WTC11 (cell line): ENCODE measurements around the gene CD96. TPM values are rescaled to one million over a fixed set of nuclear protein-coding genes. Genes with fewer than 3 reads are reported as not detected.
A peak's percentile ranks its signal among the peaks of the same experiment; 100 is the strongest.

Source experiments
- ATAC-seq: fragments of 200-7000 bp; cut with Tn5 transposase; 2 replicates; pipeline ENCODE4 v1.10.0; 2021; ENCODE audit warnings: mild to moderate bottlenecking, moderate library complexity
- CTCF ChIA-PET: fragments of 300-600 bp; sonication (Branson Sonifier 250); formaldehyde crosslinking; loops from one replicate; lab custom pipeline; 2021; ENCODE audit warnings: antibody characterized with exemption; lab: Charles Lee
- POLR2A ChIA-PET: fragments of 350-600 bp; sonication (Branson Sonifier 250); formaldehyde crosslinking; loops from one replicate; lab custom pipeline; 2021; ENCODE audit warnings: antibody characterized with exemption; lab: Charles Lee
- DNase-seq: peaks from one replicate; pipeline ENCODE4 v3.0.0; 2021; ENCODE audit warnings: low spot score
- H3K27ac Mint-ChIP-seq: 2 replicates; pipeline ENCODE4 v1.8.0; 2021; ENCODE audit warnings: mixed read lengths
- H3K27me3 Mint-ChIP-seq: 2 replicates; pipeline ENCODE4 v1.8.0; 2021; ENCODE audit warnings: low read depth, mild to moderate bottlenecking, moderate library complexity, mixed read lengths
- H3K36me3 Mint-ChIP-seq: 2 replicates; pipeline ENCODE4 v1.8.0; 2021; ENCODE audit warnings: mixed read lengths
- H3K4me1 Mint-ChIP-seq: 2 replicates; pipeline ENCODE4 v1.8.0; 2022; ENCODE audit warnings: mixed read lengths
- H3K4me3 Mint-ChIP-seq: 2 replicates; pipeline ENCODE4 v1.8.0; 2021; ENCODE audit warnings: mild to moderate bottlenecking, moderate library complexity, mixed read lengths
- H3K9me3 Mint-ChIP-seq: 2 replicates; pipeline ENCODE4 v1.8.0; 2021; ENCODE audit warnings: mixed read lengths
- CREM ChIP-seq: sonication (generic); formaldehyde crosslinking; IDR thresholded peaks from 2 replicates; pipeline ENCODE4 v1.8.1; 2022; ENCODE audit warnings: mild to moderate bottlenecking, missing genetic modification reagents, moderate library complexity
- FOXJ3 ChIP-seq: sonication (generic); formaldehyde crosslinking; IDR thresholded peaks from 2 replicates; pipeline ENCODE4 v1.9.0; 2021; ENCODE audit warnings: missing genetic modification reagents, mild to moderate bottlenecking, borderline replicate concordance
- GTF2I ChIP-seq: fragments of 250-450 bp; sonication (Bioruptor Pico); conservative IDR thresholded peaks from 2 replicates; pipeline ENCODE4 v1.4.0; 2021; ENCODE audit warnings: mild to moderate bottlenecking
- HMGA2 ChIP-seq: fragments of 250-450 bp; sonication (Bioruptor Pico); IDR thresholded peaks from 2 replicates; pipeline ENCODE4 v1.4.0; 2021; ENCODE audit warnings: mild to moderate bottlenecking, moderate library complexity
- MXD4 ChIP-seq: fragments of 250-450 bp; sonication (Bioruptor Pico); IDR thresholded peaks from 2 replicates; pipeline ENCODE4 v1.8.0; 2021; ENCODE audit warnings: mild to moderate bottlenecking, moderate library complexity, borderline replicate concordance
- NFATC4 ChIP-seq: fragments of 250-450 bp; sonication (Bioruptor Pico); IDR thresholded peaks from 2 replicates; pipeline ENCODE4 v1.9.0; 2021; ENCODE audit warnings: mild to moderate bottlenecking
- NR1H2 ChIP-seq: sonication (generic); formaldehyde crosslinking; IDR thresholded peaks from 2 replicates; pipeline ENCODE4 v1.9.0; 2021; ENCODE audit warnings: mild to moderate bottlenecking, moderate library complexity, missing genetic modification reagents
- PRRX2 ChIP-seq: fragments of 250-450 bp; sonication (Bioruptor Pico); IDR thresholded peaks from 2 replicates; pipeline ENCODE4 v1.8.0; 2021; ENCODE audit warnings: mild to moderate bottlenecking
- SOX15 ChIP-seq: fragments of 250-450 bp; sonication (Bioruptor Pico); IDR thresholded peaks from 2 replicates; pipeline ENCODE4 v1.9.0; 2021; ENCODE audit warnings: mild to moderate bottlenecking
- SP1 ChIP-seq: sonication (generic); formaldehyde crosslinking; conservative IDR thresholded peaks from 2 replicates; pipeline ENCODE4 v1.8.1; 2022; ENCODE audit warnings: missing genetic modification reagents
- ZNF219 ChIP-seq: sonication (generic); formaldehyde crosslinking; IDR thresholded peaks from 2 replicates; pipeline ENCODE4 v1.8.0; 2023; ENCODE audit warnings: missing genetic modification reagents, mild to moderate bottlenecking, borderline replicate concordance
- ZNF671 ChIP-seq: fragments of 250-450 bp; sonication (Bioruptor Pico); IDR thresholded peaks from 2 replicates; pipeline ENCODE4 v1.8.0; 2021; ENCODE audit warnings: mild to moderate bottlenecking
- total RNA-seq: library from RNA; stranded (reverse); gene quantifications from 3 replicates; pipeline ENCODE4 v1.2.3, GENCODE V29; 2021
- TF ChIP-seq, protein P1 (sequence below): fragments of 250-450 bp; sonication (Bioruptor Pico); conservative IDR thresholded peaks from 2 replicates; pipeline ENCODE4 v1.9.0; 2021; ENCODE audit warnings: mild to moderate bottlenecking
- TF ChIP-seq, protein P2 (sequence below): sonication (generic); formaldehyde crosslinking; IDR thresholded peaks from 2 replicates; pipeline ENCODE4 v1.8.1; 2023; ENCODE audit warnings: mild to moderate bottlenecking, missing genetic modification reagents, moderate library complexity
- TF ChIP-seq, protein P3 (sequence below): sonication (generic); formaldehyde crosslinking; IDR thresholded peaks from 2 replicates; pipeline ENCODE4 v1.8.0; 2022; ENCODE audit warnings: mild to moderate bottlenecking, missing genetic modification reagents
- TF ChIP-seq, protein P4 (sequence below): sonication (generic); formaldehyde crosslinking; IDR thresholded peaks from 2 replicates; pipeline ENCODE4 v1.8.1; 2023; ENCODE audit warnings: mild to moderate bottlenecking, missing genetic modification reagents
- TF ChIP-seq, protein P5 (sequence below): sonication (generic); formaldehyde crosslinking; IDR thresholded peaks from 2 replicates; pipeline ENCODE4 v1.8.0; 2023; ENCODE audit warnings: missing genetic modification reagents
- TF ChIP-seq, protein P6 (sequence below): sonication (generic); formaldehyde crosslinking; IDR thresholded peaks from 2 replicates; pipeline ENCODE4 v1.8.0; 2023; ENCODE audit warnings: mild to moderate bottlenecking, missing genetic modification reagents
- TF ChIP-seq, protein P7 (sequence below): sonication (generic); formaldehyde crosslinking; IDR thresholded peaks from 2 replicates; pipeline ENCODE4 v1.8.0; 2022; ENCODE audit warnings: mild to moderate bottlenecking, missing genetic modification reagents
- TF ChIP-seq, protein P8 (sequence below): sonication (generic); formaldehyde crosslinking; conservative IDR thresholded peaks from 2 replicates; pipeline ENCODE4 v1.8.1; 2023; ENCODE audit warnings: mild to moderate bottlenecking, low read depth, missing genetic modification reagents, moderate library complexity
- TF ChIP-seq, protein P9 (sequence below): sonication (generic); formaldehyde crosslinking; IDR thresholded peaks from 2 replicates; pipeline ENCODE4 v1.8.0; 2022; ENCODE audit warnings: mild to moderate bottlenecking, missing genetic modification reagents

The CD96 gene
- total RNA-seq, 1 experiment from 2014 or later = 0.33 TPM

DNA sequence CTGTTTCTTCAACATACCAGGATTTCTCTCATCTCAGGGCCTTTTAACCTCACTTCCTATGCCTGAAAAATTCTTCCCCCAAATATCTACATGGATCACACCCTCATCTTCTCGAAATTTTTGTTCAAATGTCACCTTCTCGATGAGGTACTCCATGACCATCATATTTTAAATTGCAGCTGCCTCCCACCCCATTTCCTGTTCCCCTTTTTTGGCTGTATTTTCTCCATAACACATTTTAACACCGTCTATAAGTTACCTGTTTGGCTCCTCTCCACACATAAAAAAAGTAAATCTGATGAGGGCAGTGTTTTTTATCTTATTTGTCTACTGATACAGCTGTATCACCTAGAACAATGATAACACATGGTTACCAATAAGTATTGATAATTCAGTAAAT is 73.9 kb downstream of the CD96 start (continued):
- TF ChIP-seq, protein P1, sequence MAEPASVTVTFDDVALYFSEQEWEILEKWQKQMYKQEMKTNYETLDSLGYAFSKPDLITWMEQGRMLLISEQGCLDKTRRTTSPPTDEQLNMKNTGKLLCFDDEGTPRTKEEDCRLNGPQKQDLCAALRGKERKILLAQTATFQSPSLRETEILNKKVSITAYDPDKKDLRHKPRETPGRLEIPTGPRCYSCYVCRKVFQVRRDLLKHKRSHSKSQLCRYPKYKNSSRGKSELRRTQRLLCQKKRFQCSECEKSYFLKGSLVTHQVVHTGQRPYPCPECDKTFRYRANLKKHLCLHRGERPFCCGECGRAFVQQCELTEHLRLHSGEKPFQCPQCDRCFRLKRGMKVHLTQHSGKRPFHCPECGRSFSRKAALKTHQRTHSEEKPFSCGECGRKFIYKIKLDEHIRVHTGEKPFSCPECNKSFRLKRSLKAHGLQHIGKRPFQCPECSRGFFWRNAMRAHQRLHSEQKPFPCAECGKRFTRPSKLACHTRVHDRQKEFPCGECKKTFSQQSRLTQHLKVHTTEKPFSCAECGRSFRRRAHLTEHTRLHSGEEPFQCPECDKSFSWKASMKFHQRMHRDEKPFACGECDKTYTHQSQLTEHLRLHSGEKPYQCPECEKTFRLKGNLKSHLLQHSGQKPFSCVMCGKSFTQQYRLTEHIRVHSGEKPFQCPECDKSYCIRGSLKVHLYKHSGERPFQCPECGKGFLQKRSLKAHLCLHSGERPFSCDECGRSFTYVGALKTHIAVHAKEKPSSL (CRISPR knock-in tag) = no peak
- TF ChIP-seq MXD4 (no peak), CREM (CRISPR knock-in tag) (no peak), FOXJ3 (no peak), ZNF671 (no peak), GTF2I (CRISPR knock-in tag) (no peak), PRRX2 (CRISPR knock-in tag) (no peak)
- TF ChIP-seq, protein P2, sequence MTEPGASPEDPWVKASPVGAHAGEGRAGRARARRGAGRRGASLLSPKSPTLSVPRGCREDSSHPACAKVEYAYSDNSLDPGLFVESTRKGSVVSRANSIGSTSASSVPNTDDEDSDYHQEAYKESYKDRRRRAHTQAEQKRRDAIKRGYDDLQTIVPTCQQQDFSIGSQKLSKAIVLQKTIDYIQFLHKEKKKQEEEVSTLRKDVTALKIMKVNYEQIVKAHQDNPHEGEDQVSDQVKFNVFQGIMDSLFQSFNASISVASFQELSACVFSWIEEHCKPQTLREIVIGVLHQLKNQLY (CRISPR knock-in tag) = no peak

DNA sequence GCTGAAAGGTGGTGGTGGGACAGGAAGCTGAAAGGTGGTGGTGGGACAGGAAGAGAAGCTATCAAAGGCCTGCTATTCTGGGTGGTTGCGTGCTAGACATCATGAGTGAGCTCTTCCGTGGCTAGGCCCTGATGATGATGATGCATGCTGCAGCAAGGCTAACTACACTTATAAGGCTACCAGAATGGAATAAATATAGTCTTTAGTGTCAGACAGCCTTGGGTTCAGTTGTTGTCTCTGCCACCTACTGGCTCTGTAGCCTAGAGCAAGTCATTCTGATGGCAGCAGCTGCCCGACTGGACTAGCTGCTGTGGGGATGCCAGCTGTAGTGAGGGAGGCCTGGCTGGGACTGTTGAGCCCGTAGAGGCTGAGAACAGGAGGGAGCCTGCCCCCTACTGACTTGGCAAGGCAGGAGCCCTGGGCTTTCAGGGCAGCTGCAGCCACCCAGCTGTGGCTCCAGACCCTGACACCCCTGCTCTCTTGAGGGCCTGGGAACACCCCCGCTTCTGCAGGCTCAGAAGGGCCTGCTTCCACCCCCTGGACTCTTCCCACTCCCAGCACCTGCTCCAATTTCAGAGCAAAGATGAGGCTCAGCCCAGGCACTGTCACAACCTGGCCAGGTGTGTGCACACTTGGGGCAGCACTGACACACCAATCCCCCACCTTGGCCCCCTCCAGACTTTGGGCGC is 74.6 kb downstream of the CD96 start:
- CTCF ChIA-PET = interaction anchor here (4.2 kb wide), 1 partner anchor 38 kb away, joined by 11 read pairs; no protein-coding TSS in a partner anchor
- H3K27me3 Mint-ChIP-seq = no peaks in the 10 kb centered on the region; the same call in 1 of the 2 replicates
- TF ChIP-seq, protein P3, sequence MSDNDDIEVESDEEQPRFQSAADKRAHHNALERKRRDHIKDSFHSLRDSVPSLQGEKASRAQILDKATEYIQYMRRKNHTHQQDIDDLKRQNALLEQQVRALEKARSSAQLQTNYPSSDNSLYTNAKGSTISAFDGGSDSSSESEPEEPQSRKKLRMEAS (CRISPR knock-in tag) = no peak
- TF ChIP-seq ZNF219 (CRISPR knock-in tag) (no peak), HMGA2 (CRISPR knock-in tag) (no peak), NFATC4 (no peak), NR1H2 (CRISPR knock-in tag) (no peak), PRRX2 (CRISPR knock-in tag) (no peak), SOX15 (CRISPR knock-in tag) (no peak), SP1 (no peak)
- TF ChIP-seq, protein P4, sequence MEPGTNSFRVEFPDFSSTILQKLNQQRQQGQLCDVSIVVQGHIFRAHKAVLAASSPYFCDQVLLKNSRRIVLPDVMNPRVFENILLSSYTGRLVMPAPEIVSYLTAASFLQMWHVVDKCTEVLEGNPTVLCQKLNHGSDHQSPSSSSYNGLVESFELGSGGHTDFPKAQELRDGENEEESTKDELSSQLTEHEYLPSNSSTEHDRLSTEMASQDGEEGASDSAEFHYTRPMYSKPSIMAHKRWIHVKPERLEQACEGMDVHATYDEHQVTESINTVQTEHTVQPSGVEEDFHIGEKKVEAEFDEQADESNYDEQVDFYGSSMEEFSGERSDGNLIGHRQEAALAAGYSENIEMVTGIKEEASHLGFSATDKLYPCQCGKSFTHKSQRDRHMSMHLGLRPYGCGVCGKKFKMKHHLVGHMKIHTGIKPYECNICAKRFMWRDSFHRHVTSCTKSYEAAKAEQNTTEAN (CRISPR knock-in tag) = no peak
- TF ChIP-seq, protein P5, sequence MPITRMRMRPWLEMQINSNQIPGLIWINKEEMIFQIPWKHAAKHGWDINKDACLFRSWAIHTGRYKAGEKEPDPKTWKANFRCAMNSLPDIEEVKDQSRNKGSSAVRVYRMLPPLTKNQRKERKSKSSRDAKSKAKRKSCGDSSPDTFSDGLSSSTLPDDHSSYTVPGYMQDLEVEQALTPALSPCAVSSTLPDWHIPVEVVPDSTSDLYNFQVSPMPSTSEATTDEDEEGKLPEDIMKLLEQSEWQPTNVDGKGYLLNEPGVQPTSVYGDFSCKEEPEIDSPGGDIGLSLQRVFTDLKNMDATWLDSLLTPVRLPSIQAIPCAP (CRISPR knock-in tag) = no peak
- TF ChIP-seq, protein P6, sequence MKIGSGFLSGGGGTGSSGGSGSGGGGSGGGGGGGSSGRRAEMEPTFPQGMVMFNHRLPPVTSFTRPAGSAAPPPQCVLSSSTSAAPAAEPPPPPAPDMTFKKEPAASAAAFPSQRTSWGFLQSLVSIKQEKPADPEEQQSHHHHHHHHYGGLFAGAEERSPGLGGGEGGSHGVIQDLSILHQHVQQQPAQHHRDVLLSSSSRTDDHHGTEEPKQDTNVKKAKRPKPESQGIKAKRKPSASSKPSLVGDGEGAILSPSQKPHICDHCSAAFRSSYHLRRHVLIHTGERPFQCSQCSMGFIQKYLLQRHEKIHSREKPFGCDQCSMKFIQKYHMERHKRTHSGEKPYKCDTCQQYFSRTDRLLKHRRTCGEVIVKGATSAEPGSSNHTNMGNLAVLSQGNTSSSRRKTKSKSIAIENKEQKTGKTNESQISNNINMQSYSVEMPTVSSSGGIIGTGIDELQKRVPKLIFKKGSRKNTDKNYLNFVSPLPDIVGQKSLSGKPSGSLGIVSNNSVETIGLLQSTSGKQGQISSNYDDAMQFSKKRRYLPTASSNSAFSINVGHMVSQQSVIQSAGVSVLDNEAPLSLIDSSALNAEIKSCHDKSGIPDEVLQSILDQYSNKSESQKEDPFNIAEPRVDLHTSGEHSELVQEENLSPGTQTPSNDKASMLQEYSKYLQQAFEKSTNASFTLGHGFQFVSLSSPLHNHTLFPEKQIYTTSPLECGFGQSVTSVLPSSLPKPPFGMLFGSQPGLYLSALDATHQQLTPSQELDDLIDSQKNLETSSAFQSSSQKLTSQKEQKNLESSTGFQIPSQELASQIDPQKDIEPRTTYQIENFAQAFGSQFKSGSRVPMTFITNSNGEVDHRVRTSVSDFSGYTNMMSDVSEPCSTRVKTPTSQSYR (CRISPR knock-in tag) = no peak
- TF ChIP-seq, protein P7, sequence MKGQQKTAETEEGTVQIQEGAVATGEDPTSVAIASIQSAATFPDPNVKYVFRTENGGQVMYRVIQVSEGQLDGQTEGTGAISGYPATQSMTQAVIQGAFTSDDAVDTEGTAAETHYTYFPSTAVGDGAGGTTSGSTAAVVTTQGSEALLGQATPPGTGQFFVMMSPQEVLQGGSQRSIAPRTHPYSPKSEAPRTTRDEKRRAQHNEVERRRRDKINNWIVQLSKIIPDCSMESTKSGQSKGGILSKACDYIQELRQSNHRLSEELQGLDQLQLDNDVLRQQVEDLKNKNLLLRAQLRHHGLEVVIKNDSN = no peak
- TF ChIP-seq, protein P8, sequence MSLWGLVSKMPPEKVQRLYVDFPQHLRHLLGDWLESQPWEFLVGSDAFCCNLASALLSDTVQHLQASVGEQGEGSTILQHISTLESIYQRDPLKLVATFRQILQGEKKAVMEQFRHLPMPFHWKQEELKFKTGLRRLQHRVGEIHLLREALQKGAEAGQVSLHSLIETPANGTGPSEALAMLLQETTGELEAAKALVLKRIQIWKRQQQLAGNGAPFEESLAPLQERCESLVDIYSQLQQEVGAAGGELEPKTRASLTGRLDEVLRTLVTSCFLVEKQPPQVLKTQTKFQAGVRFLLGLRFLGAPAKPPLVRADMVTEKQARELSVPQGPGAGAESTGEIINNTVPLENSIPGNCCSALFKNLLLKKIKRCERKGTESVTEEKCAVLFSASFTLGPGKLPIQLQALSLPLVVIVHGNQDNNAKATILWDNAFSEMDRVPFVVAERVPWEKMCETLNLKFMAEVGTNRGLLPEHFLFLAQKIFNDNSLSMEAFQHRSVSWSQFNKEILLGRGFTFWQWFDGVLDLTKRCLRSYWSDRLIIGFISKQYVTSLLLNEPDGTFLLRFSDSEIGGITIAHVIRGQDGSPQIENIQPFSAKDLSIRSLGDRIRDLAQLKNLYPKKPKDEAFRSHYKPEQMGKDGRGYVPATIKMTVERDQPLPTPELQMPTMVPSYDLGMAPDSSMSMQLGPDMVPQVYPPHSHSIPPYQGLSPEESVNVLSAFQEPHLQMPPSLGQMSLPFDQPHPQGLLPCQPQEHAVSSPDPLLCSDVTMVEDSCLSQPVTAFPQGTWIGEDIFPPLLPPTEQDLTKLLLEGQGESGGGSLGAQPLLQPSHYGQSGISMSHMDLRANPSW (CRISPR knock-in tag) = no peak
- TF ChIP-seq, protein P9, sequence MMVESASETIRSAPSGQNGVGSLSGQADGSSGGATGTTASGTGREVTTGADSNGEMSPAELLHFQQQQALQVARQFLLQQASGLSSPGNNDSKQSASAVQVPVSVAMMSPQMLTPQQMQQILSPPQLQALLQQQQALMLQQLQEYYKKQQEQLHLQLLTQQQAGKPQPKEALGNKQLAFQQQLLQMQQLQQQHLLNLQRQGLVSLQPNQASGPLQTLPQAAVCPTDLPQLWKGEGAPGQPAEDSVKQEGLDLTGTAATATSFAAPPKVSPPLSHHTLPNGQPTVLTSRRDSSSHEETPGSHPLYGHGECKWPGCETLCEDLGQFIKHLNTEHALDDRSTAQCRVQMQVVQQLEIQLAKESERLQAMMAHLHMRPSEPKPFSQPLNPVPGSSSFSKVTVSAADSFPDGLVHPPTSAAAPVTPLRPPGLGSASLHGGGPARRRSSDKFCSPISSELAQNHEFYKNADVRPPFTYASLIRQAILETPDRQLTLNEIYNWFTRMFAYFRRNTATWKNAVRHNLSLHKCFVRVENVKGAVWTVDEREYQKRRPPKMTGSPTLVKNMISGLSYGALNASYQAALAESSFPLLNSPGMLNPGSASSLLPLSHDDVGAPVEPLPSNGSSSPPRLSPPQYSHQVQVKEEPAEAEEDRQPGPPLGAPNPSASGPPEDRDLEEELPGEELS (CRISPR knock-in tag) = no peak

More for the DNA sequence above, 74.6 kb downstream of the CD96 start:
- Mint-ChIP-seq H3K4me3 (no peak overlapping the region), H3K27ac (no peak overlapping the region), H3K4me1 (no peaks in the 10 kb centered on the region), H3K36me3 (peaks cover 5% of the 10 kb centered on the region; the same call in 1 of the 2 replicates), H3K9me3 (peaks cover 14% of the 10 kb centered on the region)
- ATAC-seq (0 out of 2 replicates have a peak, but pooled peaks have one; percentile 26), DNase-seq (no peak)
- POLR2A ChIA-PET = no interaction called here
